NCI-H1048 (cell line): ENCODE results near the gene MAN2A2.

ENCODE experiments used
- DNase-seq: peaks from one replicate; lab custom pipeline; 2025; lab: John Stamatoyannopoulos, UW

Gene MAN2A2

GRCh38 chr15:90902840-90903732, at the start of gene MAN2A2:
MAN2A2 (plus strand) TSS chr15:90903302; CDS start chr15:90904208, 906 bp downstream.
- no peak for DNase-seq

- DNase-seq, result no peak
These were observed 48.0 kb upstream of the MAN2A2 start for GRCh38 chr15:90855139-90855538.

GRCh38 chr15:90857337-90857736, 45.8 kb upstream of the MAN2A2 start:
- DNase-seq, result no peak

- DNase-seq, result no peak
These were observed 45.1 kb upstream of the MAN2A2 start for GRCh38 chr15:90857883-90858443.

GRCh38 chr15:90859234-90860131, 43.6 kb upstream of the MAN2A2 start:
- DNase-seq, result no peak

- no peak for DNase-seq
These were observed 42.7 kb upstream of the MAN2A2 start for GRCh38 chr15:90860450-90860849.

- no peak for DNase-seq
These were observed 42.0 kb upstream of the MAN2A2 start for GRCh38 chr15:90860942-90861675.

GRCh38 chr15:90862487-90862886, 40.6 kb upstream of the MAN2A2 start:
- no peak for DNase-seq

- no peak for DNase-seq
These were observed 39.9 kb upstream of the MAN2A2 start for GRCh38 chr15:90862964-90863778.

GRCh38 chr15:90863987-90864386, 39.1 kb upstream of the MAN2A2 start:
- no peak for DNase-seq

- DNase-seq, result no peak
These were observed 38.6 kb upstream of the MAN2A2 start for GRCh38 chr15:90864507-90864906.

- DNase-seq, result no peak
These were observed 37.4 kb upstream of the MAN2A2 start for GRCh38 chr15:90865702-90866101.

GRCh38 chr15:90866161-90866715, 36.9 kb upstream of the MAN2A2 start:
- no peak for DNase-seq

GRCh38 chr15:90866800-90867199, 36.3 kb upstream of the MAN2A2 start:
- DNase-seq, result no peak

GRCh38 chr15:90868261-90868689, 34.8 kb upstream of the MAN2A2 start, which contains the start of gene FURIN:
FURIN (plus strand) TSS chr15:90868588; CDS start chr15:90875741, 7,153 bp downstream.
- DNase-seq, result no peak

- DNase-seq, result no peak
These were observed 34.0 kb upstream of the MAN2A2 start for GRCh38 chr15:90869140-90869541.

- no peak for DNase-seq
These were observed 33.3 kb upstream of the MAN2A2 start for GRCh38 chr15:90869601-90870353.

GRCh38 chr15:90870354-90871138, 32.6 kb upstream of the MAN2A2 start:
- DNase-seq, result no peak
